ENCODE results near the gene CDC14B. TPM values are rescaled to one million over a fixed set of nuclear protein-coding genes. Genes with fewer than 3 reads are reported as not detected.

The CDC14B gene
- total RNA-seq, 1 donor from 2014 or later = 25.3 TPM

DNA sequence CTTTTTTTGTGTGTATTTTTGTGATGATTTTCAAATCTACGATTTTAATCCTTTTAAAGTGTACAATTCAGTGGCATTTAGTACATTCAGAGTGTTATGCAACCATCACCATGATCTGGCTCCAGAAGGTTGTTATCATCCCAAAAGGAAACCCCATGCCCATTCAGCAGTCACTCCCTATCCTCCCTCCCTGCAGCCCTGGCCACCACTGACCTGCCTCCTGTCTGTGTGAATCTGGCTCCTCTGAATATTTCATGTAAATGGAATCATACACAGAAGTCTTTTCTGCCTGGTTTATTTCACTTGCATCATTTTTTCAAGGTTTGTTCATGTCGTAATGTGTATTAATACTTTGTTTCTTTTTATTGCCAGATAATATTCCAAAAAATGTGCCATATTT, 137.2 kb downstream of the CDC14B start:
- no peak for DNase-seq

GRCh38 chr9:96480736-96481135, 138.9 kb downstream of the CDC14B start:
- DNase-seq = no peak

DNA sequence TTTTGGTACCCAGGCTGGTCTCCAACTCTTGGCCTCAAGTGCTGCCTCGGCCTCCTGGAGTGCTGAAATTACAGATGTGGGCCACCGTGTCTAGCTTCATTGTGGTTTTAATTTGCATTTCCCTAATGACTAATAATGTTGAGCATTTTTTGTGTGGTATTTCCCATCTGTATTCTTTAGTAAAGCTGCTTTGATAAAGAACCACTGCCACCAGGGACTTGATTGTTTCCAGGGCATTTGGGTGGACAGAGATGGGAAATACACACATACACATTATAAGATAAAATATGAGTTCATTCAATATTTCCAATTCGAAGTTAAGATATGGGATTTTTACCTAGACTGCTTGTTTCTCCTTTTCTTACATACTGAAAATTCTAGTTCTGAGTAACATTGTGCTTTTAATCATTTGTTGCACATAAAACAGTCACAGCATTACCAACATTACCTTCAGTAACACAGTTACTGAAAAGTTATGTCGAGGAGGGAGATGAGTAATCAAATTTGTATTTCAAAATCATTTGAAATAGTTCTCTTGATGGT, 140.7 kb downstream of the CDC14B start:
- no peak for DNase-seq

GRCh38 chr9:96476591-96476990, 143.1 kb downstream of the CDC14B start:
- DNase-seq = no peak

DNA sequence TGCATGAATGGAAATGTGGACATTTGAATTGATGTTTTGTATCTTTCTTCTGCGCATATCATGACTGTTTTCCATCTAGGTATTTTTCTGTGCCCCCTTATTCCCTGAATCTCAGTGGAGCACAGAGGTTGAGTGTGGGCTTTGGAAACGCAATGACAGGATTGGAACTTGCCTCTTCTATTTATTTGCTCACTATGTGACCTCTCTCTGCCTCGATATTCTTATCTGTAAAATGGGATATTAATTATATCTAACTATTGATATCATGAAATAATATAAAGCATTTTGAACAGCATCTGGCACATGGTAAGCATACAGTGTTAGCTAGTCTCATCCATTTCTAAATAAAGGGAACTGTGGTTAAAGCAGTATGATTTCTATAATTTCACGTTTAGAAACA, 143.6 kb downstream of the CDC14B start:
- DNase-seq = no peak

DNA sequence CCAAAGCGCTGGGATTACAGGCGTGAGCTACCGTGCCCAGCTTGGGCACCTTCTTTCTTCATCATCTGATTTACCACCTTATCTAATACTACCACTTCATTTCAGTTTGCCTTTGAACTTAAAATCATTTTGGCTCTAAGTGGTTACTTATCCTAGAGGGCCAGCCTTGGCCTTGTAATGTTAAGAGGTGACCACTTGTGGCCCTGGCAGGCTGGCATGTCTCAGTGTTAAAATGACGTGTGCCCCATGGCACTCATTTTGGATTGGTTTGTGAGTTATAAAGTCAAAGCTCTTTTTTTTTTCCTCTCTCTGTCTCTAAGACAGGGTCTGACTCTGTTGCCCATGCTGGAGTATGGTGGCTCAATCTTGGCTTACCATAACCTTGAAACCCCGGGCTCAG, 151.9 kb downstream of the CDC14B start:
- no peak for DNase-seq

DNA sequence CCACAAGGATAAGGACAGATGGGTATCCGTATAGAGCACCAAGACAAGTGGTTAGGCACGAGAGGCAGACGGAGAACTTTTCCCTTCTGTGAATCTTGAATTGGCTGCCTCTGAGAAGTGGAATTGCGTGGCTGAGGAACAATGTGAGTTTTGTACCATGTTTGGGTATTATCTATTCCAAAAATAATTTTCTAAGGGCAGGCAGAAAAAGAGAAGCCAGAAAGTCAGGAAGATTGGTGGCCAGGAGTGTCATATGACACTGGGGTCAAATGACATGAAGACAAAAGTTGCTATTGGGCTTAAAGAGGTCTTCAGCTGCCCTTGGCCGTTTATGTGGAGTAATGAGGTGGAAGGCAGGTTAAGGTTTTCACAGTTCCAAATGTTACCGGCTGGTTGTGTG, 155.2 kb downstream of the CDC14B start:
- DNase-seq = no peak

- no peak for DNase-seq
Observed at GRCh38 chr9:96462541-96462940, 157.1 kb downstream of the CDC14B start.

GRCh38 chr9:96461336-96461735, 158.3 kb downstream of the CDC14B start:
- DNase-seq = no peak

DNA sequence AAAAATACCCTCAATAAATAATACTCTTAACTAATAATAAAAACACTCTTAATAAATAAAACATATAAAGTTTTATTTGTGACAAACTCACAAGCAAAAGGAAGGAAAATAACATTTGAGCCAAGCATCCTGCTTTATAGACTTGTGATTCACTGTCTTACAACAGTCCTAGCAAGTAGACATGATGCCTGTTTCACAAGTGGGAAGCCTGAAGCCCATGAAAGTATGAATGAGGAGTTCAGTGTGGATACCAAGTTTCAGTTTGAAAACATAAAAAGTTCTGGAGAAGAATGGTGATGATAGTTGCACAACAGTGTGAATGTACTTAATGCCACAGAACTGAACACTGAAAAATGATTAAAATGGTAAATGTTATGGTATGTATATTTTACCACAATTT, 158.8 kb downstream of the CDC14B start:
- DNase-seq = no peak

- DNase-seq = no peak
Observed at GRCh38 chr9:96460470-96460869, 159.2 kb downstream of the CDC14B start.

DNA sequence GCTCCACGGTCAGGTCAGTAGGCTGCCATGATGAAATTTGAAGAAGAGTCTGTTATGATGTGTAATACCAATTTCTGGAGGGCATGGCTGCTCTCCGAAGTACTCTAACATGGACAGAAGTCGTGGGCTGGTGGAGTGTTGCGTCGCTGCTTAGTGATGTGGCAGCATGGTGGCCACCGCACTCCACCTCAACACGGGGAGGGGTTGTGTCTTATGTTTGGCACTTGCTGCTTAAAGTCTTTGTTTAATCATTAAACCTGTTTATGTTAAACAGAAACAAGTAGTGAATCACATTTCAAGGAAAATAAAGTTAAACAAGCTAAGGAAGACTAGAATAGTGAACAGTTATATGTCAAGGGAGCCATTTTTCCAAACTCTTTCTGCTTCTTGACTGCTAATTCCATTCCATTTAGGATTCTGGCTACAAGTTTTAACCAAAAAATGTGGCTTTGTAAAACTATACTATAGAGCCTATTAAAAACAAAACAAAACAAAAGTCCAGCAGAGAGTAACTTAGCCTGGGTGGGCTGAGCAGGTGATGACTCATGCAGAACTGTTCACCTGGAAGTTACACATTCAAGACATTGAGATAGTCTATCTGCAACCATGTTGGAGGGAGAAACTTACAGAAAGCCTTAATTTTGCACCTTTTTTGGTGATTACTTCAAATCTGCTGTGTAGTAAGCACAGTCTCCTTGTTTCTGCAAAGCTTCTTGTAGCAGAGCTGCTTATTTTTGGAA, 160.2 kb downstream of the CDC14B start:
- DNase-seq = no peak

DNA sequence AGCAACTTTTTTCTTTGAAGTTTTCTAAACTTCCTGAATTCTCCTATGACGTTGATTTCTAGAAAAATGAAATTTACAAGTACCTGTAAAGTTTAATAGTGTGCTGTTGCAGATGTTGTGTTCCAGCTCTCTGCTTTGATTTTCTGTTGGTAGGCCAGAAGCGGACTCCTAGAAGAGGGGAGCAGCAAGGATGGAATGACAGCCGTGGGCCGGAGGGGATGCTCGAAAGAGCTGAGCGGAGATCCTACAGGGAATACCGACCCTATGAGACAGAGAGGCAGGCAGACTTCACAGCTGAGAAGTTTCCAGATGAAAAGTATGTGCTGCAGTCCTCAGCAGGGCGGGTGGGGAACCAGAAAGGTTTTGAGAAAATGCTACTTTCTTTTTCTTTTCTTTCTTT, 161.4 kb downstream of the CDC14B start:
- no peak for DNase-seq

DNA sequence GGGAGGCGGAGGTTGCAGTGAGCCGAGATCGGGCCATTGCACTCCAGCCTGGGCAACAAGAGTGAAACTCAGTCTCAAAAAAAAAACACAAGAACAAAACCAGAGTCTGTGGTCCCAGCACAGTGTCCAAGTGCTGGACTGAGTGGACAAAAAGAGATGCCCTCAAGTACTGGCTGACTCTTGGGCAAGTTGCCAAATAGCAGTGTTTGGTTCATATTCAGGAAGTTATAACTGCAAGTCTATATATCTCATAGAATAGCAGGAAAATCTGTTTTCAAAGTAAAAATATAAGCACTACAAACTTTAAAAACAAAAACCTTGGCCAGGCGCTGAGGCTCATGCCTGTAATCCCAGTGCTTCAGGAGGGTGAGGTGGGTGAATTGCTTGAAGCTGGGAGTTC, 162.4 kb downstream of the CDC14B start:
- DNase-seq = no peak

DNA sequence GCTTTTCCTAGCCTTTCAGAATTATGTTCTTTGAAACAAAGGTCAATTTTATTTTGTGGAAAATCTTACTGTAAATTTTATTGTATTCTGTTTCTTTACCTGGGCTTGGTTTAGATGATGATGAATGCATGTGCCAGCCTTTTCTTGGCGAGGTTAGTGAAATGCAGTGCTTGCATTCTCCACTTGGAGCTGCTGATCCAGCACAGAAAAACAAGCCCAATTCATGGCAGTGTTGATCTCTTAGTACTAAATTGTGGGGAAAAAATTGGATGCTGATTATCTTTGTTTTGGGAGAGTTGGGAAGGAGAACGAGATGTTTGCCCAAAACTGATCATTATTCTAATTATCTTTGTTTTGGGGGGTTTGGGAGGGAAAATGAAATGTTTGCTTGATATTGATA, 166.0 kb downstream of the CDC14B start:
- DNase-seq = no peak

DNA sequence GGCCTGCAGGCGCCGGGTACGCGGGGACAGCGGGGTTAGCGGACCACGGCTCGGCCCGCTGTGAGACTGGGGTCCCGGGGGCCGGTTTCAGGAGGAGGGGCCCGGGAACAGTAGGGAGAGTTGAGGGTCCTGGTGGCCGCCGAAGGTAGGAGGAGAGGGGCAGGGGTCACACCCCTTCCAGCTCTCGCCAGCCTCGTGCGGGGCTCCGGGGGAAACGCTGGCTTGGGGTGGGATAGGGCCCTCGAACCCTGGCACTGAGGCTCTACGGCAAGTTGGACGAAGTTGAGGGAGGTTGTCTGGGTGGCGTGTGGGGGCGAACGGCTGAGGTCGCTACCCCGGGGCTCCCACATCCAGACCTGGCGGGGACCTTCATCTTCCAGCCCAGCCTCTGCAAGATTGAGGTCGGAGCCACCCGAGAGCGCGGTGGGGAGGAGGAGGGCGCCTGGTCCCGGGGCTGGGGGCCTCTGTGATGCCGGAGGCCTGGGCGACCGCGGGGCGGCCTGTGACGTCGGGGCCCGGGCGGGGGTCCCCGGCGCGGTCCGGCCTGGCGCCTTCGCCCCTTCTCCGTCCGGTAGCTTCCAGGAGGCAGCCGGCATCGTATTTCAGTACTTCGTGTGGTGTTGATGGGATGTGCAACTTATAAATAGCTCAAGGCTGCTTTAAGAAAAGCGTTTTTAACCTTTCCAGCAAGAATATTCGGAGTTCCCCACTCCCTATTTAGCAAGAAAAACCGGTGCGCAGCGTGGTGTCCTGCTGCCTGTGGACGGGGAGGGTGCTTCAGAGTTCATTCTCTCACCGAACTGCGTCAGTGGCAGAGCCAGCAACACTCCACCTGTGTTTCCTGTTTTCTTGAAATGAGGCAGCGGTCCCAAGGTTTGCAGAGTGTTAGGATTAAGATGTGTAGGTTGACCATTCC, 168.8 kb downstream of the CDC14B start:
- DNase-seq = no peak

Other genes with a start within 250 kb of the CDC14B start
- gene SLC35D2, start 236.1 kb downstream of the CDC14B start, total RNA-seq = 2.2 TPM
- gene ZNF367, start 201.5 kb downstream of the CDC14B start, total RNA-seq = 3.3 TPM
- gene HABP4, start 169.7 kb downstream of the CDC14B start, total RNA-seq = 10.5 TPM
- gene PRXL2C, start 35.5 kb upstream of the CDC14B start, total RNA-seq = 5.1 TPM
- 61.8 TPM for gene ZNF510, start 158.2 kb upstream of the CDC14B start, total RNA-seq
- 41.2 TPM for gene ZNF782, start 234.7 kb upstream of the CDC14B start, total RNA-seq